Measurements from ENCODE around the gene NRIP1. TPM values are rescaled to one million over a fixed set of nuclear protein-coding genes. Genes with fewer than 3 reads are reported as not detected.

NRIP1 gene
- total and polyA plus RNA-seq, 2 of the 13 experiments (the other 11 are each of a cell fraction or from before 2014, with no cell fraction given), result 21.0 to 69.0 TPM

DNA sequence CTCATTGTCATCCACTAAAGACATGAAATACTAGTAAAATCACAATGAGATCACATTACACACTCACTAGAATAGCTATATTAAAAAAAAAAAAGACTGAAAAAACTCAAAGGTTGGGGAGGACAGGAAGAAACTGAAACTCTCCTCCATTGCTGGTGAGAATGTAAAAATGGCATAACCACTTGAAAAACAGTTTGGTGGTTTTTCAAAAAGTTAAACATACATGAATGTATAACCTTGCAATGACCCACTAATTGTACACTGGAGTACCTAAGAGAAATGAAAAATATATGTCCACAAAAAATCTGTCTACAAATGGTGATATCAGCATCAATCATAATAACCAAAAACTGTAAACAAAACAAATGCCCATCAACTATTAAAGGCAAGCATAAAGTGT is 44.0 kb downstream of the NRIP1 start:
- ATAC-seq, result no peak
- no peak overlapping the region for H3K4me3 ChIP-seq (replicated peaks in 1 of 3; ENCODE audit: insufficient read depth in 1 of 3, low read depth in 2 of 3, low read length in 3 of 3)
- peaks cover 98% of the 10 kb centered on the region for H3K79me2 ChIP-seq (ENCODE audit: insufficient read depth, low read length)
- no peak overlapping the region for H3K4me2 ChIP-seq (ENCODE audit: low read depth, low read length)
- no peak overlapping the region for H3K27ac ChIP-seq (ENCODE audit: extremely low read length, insufficient read depth, low read length)
- no peaks in the 10 kb centered on the region for H3K9me3 ChIP-seq (ENCODE audit: low read length)
- intact Hi-C loops (cut with micrococcal nuclease; ENCODE audit: unreplicated experiment) (no loop called here), in situ Hi-C loops (cut with HindIII; ENCODE audit: extremely low pct_ligation_motif_present, low pct_unique_long_range_greater_than_20kb) (no loop called here)
- no peak overlapping the region for H3K9ac ChIP-seq (ENCODE audit: insufficient read depth, low read depth, low read length)
- H3K36me3 ChIP-seq (replicated peaks in 1 of 2; ENCODE audit: control insufficient read depth in 1 of 2, insufficient read depth in 2 of 2, low read length in 2 of 2), result peaks cover 0 to 3% of the 10 kb centered on the region in 2 experiments; a peak in 3 of 5 replicates
- CTCF ChIA-PET (ENCODE audit: low intra/inter-chr PET ratio, low total read pairs), result no interaction called here
- no peak for TF ChIP-seq FOSL1 (CRISPR knock-in tag; IDR thresholded peaks at IDR 0.05; ENCODE audit: borderline replicate concordance)
- TF ChIP-seq MYC (CRISPR knock-in tag; IDR thresholded peaks at IDR 0.05; ENCODE audit: borderline replicate concordance), result no peak
- no peak for TF ChIP-seq KDM5A (IDR thresholded peaks at IDR 0.05; ENCODE audit: borderline replicate concordance, low read length)
- no peak for TF ChIP-seq ZNF674 (CRISPR knock-in tag; IDR thresholded peaks at IDR 0.05; ENCODE audit: low read depth)
- no peak for TF ChIP-seq ZNF441 (CRISPR knock-in tag; IDR thresholded peaks at IDR 0.05; ENCODE audit: borderline replicate concordance)
- TF ChIP-seq, protein P1, sequence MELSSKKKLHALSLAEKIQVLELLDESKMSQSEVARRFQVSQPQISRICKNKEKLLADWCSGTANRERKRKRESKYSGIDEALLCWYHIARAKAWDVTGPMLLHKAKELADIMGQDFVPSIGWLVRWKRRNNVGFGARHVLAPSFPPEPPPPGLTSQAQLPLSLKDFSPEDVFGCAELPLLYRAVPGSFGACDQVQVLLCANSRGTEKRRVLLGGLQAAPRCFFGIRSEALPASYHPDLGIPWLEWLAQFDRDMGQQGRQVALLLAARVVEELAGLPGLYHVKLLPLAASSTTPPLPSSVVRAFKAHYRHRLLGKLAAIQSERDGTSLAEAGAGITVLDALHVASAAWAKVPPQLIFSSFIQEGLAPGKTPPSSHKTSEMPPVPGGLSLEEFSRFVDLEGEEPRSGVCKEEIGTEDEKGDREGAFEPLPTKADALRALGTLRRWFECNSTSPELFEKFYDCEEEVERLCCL (CRISPR knock-in tag; IDR thresholded peaks at IDR 0.05; ENCODE audit: borderline replicate concordance), result no peak
- TF ChIP-seq, protein P2, sequence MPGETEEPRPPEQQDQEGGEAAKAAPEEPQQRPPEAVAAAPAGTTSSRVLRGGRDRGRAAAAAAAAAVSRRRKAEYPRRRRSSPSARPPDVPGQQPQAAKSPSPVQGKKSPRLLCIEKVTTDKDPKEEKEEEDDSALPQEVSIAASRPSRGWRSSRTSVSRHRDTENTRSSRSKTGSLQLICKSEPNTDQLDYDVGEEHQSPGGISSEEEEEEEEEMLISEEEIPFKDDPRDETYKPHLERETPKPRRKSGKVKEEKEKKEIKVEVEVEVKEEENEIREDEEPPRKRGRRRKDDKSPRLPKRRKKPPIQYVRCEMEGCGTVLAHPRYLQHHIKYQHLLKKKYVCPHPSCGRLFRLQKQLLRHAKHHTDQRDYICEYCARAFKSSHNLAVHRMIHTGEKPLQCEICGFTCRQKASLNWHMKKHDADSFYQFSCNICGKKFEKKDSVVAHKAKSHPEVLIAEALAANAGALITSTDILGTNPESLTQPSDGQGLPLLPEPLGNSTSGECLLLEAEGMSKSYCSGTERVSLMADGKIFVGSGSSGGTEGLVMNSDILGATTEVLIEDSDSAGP (CRISPR knock-in tag; IDR thresholded peaks at IDR 0.05; ENCODE audit: borderline replicate concordance), result no peak
- TF ChIP-seq ZSCAN9 (CRISPR knock-in tag; IDR thresholded peaks at IDR 0.05; ENCODE audit: borderline replicate concordance), result no peak
- no peak for TF ChIP-seq PCBP2 (optimal IDR thresholded peaks at IDR 0.05; ENCODE audit: low read depth, low read length, poor library complexity, severe bottlenecking)
- POLR2A ChIA-PET, result no interaction called here
- peaks cover 75% of the 10 kb centered on the region for H4K20me1 ChIP-seq (ENCODE audit: insufficient read depth, low read length)
- no peaks in the 10 kb centered on the region for H3K4me1 ChIP-seq (ENCODE audit: insufficient read depth, low read length)
- no peak for DNase-seq (ENCODE audit: low spot score)
- no peak for FAIRE-seq
- H3K27me3 ChIP-seq (ENCODE audit: control insufficient read depth in 1 of 2, insufficient read depth in 2 of 2, low read length in 2 of 2), result no peaks in the 10 kb centered on the region
- H2AFZ ChIP-seq (ENCODE audit: low read length), result no peak overlapping the region
- no TSS peak for BruUV-seq (replicated peaks)

All from HepG2 (cell line).